HG02852 (cell line): Measurements from ENCODE around the gene C1QTNF9.
"Not testable (repeated sequence)": the region's sequence is repeated elsewhere in the genome, so short reads cannot be mapped to it uniquely, and the experiment has no call there.

Experiments
- ATAC-seq: cut with Tn5 transposase; IDR thresholded peaks from one replicate; pipeline ENCODE4 v1.9.1; 2021; ENCODE audit warnings: mild to moderate bottlenecking, moderate library complexity; ENCODE audit not compliant: unreplicated experiment

C1QTNF9 gene

GRCh38 chr13:24281188-24282008 is 28.0 kb upstream of the C1QTNF9 start:
- ATAC-seq, result no peak

DNA sequence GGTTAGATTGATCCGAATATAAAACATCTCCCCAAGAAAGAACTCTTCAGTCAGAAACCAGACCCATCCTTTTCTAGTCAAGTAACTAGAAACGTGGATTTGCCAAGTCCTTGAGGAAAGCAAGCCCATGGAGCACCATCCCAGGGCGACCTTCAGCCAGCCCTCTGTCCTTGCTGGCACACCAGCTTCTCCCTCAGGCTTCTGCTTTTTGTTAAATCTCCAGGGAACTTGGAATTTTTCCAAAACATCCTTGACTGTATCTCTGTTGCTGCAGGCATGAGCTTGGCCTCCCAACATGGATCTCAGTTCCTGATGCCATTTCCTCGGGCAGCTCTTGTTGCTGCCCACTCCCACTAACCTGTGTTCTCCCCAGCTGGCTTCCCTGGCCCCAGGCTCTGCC is 27.1 kb upstream of the C1QTNF9 start:
- ATAC-seq, result no peak

GRCh38 chr13:24284889-24285565 is 24.4 kb upstream of the C1QTNF9 start:
- ATAC-seq, result no peak

GRCh38 chr13:24286624-24287023 is 22.8 kb upstream of the C1QTNF9 start:
- ATAC-seq, result no peak

- ATAC-seq, result no peak
Measured at GRCh38 chr13:24287748-24288287, 21.6 kb upstream of the C1QTNF9 start.

DNA sequence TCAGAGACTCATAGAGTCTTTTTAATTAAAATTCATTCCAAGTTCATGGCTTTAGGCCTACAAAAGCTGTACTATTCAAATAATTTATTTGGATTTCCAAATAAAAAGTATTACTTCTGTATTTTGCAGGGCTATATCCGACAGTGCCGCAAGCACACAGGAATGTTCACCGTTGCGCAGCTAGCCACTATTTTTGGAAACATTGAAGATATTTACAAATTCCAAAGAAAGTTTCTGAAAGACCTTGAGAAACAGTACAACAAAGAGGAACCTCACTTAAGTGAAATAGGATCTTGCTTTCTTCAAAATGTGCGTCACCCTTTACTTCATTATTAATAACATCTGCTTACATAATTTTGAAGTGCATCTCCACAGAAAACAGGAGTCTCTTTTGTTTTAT is 20.5 kb upstream of the C1QTNF9 start:
- ATAC-seq, result no peak

DNA sequence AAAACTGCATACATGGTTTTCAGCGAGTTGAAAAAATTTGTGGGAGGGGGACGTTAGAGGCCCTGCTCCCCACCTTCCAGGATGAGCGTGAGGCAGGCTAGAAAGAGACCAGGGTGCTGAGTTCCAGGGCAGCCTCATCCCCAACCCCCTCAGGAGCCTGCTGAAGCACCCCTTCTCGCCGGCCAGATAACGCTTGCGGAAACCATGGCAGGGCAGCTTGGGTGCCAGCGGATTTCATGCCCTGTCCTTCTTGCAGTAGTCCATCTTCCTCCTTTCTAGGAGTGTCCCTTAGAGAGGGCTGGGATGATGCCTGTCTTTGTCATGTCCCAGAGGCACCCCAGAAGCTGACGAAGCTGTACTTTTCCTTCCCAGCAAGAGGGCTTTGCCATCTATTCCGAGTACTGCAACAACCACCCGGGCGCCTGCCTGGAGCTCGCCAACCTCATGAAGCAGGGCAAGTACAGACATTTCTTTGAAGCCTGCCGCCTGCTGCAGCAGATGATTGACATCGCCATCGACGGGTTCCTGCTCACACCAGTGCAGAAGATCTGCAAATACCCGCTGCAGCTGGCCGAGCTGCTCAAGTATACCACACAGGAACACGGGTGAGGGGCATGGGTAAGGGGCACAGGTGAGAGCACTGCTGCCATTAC is 19.0 kb upstream of the C1QTNF9 start:
- ATAC-seq, result no peak

DNA sequence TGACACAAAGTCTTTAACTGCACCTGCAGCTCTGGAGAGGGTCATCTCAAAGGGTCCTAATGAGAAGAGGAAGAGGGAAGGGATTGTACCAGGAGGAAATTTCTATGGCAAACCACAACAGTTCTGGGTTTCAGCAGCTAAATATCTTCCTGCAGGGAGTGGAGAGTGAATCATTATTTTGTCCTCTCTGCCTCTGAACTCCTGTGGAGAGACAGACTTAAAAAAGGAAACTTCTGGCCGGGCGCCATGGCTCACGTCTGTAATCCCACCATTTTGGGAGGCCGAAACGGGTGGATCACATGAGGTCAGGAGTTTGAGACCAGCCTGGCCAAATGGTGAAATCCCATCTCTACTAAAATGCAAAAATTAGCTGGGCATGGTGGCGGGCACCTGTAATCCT is 16.9 kb upstream of the C1QTNF9 start:
- no peak for ATAC-seq

- ATAC-seq, result no peak
Measured at GRCh38 chr13:24293746-24294145, 15.6 kb upstream of the C1QTNF9 start.

- ATAC-seq, result no peak
Measured at GRCh38 chr13:24299488-24300114, 9.8 kb upstream of the C1QTNF9 start.

DNA sequence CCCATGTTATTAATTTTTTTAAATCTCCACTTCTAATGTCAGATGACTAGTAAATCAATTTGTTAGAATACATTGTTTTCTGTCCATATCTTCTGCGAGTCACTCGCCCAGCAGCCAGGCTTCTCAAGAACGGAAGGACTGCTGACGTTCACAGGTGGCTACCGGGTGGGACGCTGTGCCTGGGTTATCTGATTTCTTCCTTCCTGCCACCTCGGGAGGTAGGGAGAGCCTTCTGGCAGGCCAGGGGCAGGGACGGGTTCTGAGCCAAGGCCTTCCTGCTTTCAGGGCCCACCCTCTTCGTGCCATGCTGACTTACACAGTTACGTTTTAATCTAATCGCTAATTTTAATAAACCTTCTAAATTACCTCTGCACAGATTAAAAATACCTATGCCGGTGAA is 7.9 kb upstream of the C1QTNF9 start:
- no peak for ATAC-seq

DNA sequence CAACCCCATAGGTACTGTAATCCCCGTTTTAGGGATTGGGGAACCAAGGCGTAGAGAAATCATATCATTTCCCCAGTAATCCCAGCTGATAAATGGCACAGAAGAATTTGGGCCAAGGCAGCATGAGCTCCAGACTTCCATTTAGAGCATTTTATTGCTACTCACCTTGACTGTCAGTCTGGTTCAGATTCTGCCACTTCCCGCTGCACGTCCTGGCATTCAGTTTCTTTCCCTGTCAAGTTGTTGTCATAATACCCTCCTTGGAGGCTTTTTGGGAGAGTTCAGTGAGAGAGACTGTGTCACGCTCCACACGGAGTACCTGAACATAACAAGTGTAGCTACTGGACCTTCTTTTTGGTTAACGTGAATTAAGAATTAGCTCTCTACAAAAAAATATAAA is 7.5 kb upstream of the C1QTNF9 start:
- ATAC-seq, result no peak

- no peak for ATAC-seq
Measured at GRCh38 chr13:24304620-24305019, 4.8 kb upstream of the C1QTNF9 start.

GRCh38 chr13:24306632-24307031 is 2.7 kb upstream of the C1QTNF9 start:
- no peak for ATAC-seq

- no peak for ATAC-seq
Measured at GRCh38 chr13:24307211-24308067, 1.9 kb upstream of the C1QTNF9 start.

DNA sequence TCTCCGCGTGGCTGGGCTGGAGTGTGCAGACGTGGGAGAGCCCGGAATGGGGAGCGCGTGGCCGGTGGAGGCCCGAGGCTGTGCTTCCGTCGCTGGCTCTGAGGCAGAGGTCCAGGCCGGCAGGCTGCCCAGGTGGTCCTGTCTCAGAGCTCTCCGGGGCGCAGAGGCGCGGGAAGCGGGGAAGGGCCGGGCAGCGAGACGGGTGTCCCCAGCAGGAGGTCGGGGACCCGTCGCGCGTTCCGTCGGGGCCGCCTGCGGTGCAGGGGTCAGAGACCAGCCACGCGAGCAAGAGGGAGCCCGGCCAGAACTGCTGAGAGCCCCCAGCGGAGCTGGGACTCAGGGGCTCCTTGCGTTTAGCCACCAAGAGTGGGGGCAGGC is 1.3 kb upstream of the C1QTNF9 start:
- ATAC-seq, result no peak

DNA sequence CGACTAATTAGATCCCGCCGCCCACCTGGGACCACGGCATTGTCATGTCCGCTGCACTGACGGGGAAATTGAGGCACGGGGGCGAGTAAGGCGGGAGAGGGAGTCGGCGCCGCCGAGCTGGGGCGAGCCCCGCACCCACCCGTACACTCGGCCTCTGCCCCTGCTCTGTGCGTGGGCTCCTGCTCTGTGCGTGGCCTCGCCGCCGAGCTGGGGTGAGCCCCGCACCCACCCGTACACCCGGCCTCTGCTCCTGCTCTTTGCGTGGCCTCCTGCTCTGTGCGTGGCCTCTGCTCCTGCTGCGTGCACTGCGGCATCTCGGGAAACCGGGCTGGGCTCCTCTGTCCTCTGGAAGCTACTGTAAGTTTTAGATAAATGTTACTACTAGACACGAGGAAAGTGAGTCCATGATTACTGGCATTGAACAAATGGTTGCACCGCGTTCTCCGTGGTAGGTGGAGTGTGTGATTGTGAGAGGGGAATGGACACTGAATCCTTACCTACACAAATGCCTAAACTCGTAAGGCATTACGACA is 826 bp upstream of the C1QTNF9 start:
- ATAC-seq, result no peak

DNA sequence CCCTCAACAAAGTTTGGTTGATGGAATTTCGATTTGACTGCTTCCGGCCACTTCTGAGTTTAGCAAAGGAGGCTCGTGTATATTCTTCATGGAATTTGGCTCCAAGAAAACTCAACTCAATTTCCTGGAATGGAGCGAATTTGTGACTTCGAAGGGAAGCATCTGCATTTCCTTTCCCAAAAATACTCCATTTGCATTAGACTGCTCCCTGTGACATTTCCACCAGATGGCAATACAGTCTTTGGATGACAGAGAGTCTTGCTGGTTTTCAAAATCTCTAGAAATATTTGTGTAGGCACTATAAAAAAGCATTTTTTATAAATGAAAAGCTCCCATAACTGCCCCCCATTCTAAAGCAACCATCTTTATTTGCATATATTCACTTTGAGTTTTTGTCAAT is 4.1 kb downstream of the C1QTNF9 start:
- no peak for ATAC-seq

DNA sequence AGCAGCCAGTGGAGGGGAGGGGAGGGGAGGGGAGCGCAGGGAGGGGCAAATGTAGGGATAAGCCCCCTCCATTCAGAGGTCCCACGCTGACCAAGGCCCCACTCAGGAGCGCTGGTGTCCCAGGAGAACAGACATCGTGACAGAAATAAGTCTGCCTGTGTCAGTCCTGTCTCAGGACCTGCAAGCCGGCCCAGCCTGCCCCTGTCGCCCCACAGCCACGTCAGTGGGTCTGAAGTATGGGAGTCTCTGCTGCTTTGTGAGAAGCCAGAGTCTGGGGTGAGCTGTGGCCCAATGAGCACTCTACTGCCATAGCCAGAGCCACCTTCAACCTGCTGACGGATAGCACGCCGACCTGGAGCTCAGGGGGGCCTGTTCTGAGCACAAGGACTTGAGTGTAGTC is 8.5 kb downstream of the C1QTNF9 start:
- ATAC-seq, result not testable (repeated sequence)

GRCh38 chr13:24318878-24319277 is 9.5 kb downstream of the C1QTNF9 start:
- not testable (repeated sequence) for ATAC-seq
